GM18867 (cell line): ENCODE results near the gene DHDH.
"Not testable (repeated sequence)": the region's sequence is repeated elsewhere in the genome, so short reads cannot be mapped to it uniquely, and the experiment has no call there.

ENCODE experiments used
- ATAC-seq: cut with Tn5 transposase; IDR thresholded peaks from one replicate; pipeline ENCODE4 v1.9.1; 2021; ENCODE audit warnings: mild to moderate bottlenecking, moderate library complexity; ENCODE audit not compliant: unreplicated experiment

The DHDH gene

GRCh38 chr19:48914181-48914580 is 19.3 kb upstream of the DHDH start:
- no peak for ATAC-seq

- no peak for ATAC-seq
These were observed 17.7 kb upstream of the DHDH start for GRCh38 chr19:48915757-48916156.

- ATAC-seq: no peak
These were observed 15.4 kb upstream of the DHDH start for GRCh38 chr19:48918071-48918470.

- no peak for ATAC-seq
These were observed 14.7 kb upstream of the DHDH start for GRCh38 chr19:48918801-48919247.

GRCh38 chr19:48919271-48919670 is 14.2 kb upstream of the DHDH start:
- ATAC-seq: not testable (repeated sequence)

- no peak for ATAC-seq
These were observed 12.6 kb upstream of the DHDH start for GRCh38 chr19:48920949-48921348.

- ATAC-seq: no peak
These were observed 11.6 kb upstream of the DHDH start for GRCh38 chr19:48921721-48922500.

GRCh38 chr19:48922548-48923490 is 10.7 kb upstream of the DHDH start:
- no peak for ATAC-seq

GRCh38 chr19:48925240-48925843 is 8.2 kb upstream of the DHDH start:
- no peak for ATAC-seq

- not testable (repeated sequence) for ATAC-seq
These were observed 7.6 kb upstream of the DHDH start for GRCh38 chr19:48925890-48926289.

GRCh38 chr19:48926909-48927308 is 6.6 kb upstream of the DHDH start:
- no peak for ATAC-seq

- ATAC-seq: not testable (repeated sequence)
These were observed 5.8 kb upstream of the DHDH start for GRCh38 chr19:48927692-48928091.

GRCh38 chr19:48928164-48929025 is 5.1 kb upstream of the DHDH start:
- ATAC-seq: no peak

- ATAC-seq: no peak
These were observed 1.3 kb downstream of the DHDH start for GRCh38 chr19:48934837-48935236.

- no peak for ATAC-seq
These were observed 2.4 kb downstream of the DHDH start for GRCh38 chr19:48935864-48936263.

- ATAC-seq: no peak
These were observed 4.8 kb downstream of the DHDH start for GRCh38 chr19:48938256-48938655.

GRCh38 chr19:48940902-48941301 is 7.4 kb downstream of the DHDH start:
- ATAC-seq: no peak

GRCh38 chr19:48943081-48943480 is 9.6 kb downstream of the DHDH start:
- no peak for ATAC-seq

GRCh38 chr19:48945415-48945814 is 11.9 kb downstream of the DHDH start:
- ATAC-seq: no peak

- ATAC-seq: no peak
These were observed 12.3 kb downstream of the DHDH start for GRCh38 chr19:48945817-48946216.
